H1 (cell line): ENCODE results near the gene CHTF18. TPM values are rescaled to one million over a fixed set of nuclear protein-coding genes. Genes with fewer than 3 reads are reported as not detected.

Experiments used
- CTCF ChIA-PET: fragments of 300-600 bp; sonication (Branson Sonifier 250); formaldehyde crosslinking; loops from one replicate; lab custom pipeline; 2021; ENCODE audit not compliant: partially characterized antibody; lab: Charles Lee
- POLR2A ChIA-PET: fragments of 300-600 bp; sonication (Branson Sonifier 250); formaldehyde crosslinking; loops from one replicate; lab custom pipeline; 2021; ENCODE audit warnings: inconsistent platforms; ENCODE audit not compliant: partially characterized antibody; lab: Charles Lee
- DNase-seq, 2 experiments: peaks; one replicate each; pipeline versions ENCODE4 v3.0.0 to v3.0.0-alpha.2; 2010 to 2022; ENCODE audit warnings: low spot score in 2 of 2, low read depth in 1 of 2, mixed read lengths in 1 of 2
- FAIRE-seq: peaks from 2 replicates; lab custom pipeline; 2011; peaks lifted over from hg19 to GRCh38; lab: Jason Lieb, UNC
- H2AFZ ChIP-seq: 2 replicates; pipeline ENCODE4 v1.8.1; 2012; ENCODE audit warnings: low read length, inconsistent platforms
- H2AK5ac ChIP-seq: 2 replicates; pipeline ENCODE4 v1.6.1; 2013; ENCODE audit warnings: low read depth, low read length
- H2BK120ac ChIP-seq: replicated peaks from 2 replicates; pipeline ENCODE3; 2013; ENCODE audit warnings: low read depth, low read length, inconsistent platforms
- H2BK12ac ChIP-seq: 2 replicates; pipeline ENCODE4 v1.6.1; 2013; ENCODE audit warnings: low read depth, low read length
- H2BK15ac ChIP-seq: 2 replicates; pipeline ENCODE4 v1.6.1; 2013; ENCODE audit warnings: low read length
- H2BK20ac ChIP-seq: 2 replicates; pipeline ENCODE4 v1.6.1; 2013; ENCODE audit warnings: low read length
- H2BK5ac ChIP-seq: 2 replicates; pipeline ENCODE4 v1.6.1; 2013; ENCODE audit warnings: low read depth, low read length
- H3K14ac ChIP-seq: 2 replicates; pipeline ENCODE4 v1.6.1; 2013; ENCODE audit warnings: inconsistent platforms; ENCODE audit not compliant: insufficient read length
- H3K18ac ChIP-seq: 2 replicates; pipeline ENCODE4 v1.6.1; 2013; ENCODE audit warnings: low read length; ENCODE audit errors: extremely low read depth
- H3K23ac ChIP-seq: 2 replicates; pipeline ENCODE4 v1.6.1; 2013; ENCODE audit warnings: inconsistent platforms; ENCODE audit not compliant: insufficient read length
- H3K23me2 ChIP-seq: 2 replicates; pipeline ENCODE4 v1.6.1; 2013; ENCODE audit warnings: low read depth, low read length
- H3K27ac ChIP-seq: 2 replicates; pipeline ENCODE4 v1.6.1; 2011; ENCODE audit warnings: low read depth, low read length, inconsistent platforms
- H3K27me3 ChIP-seq, 4 experiments: replicated peaks in 1 of 4; 1 replicate in 1 of 4; 2 replicates in 3 of 4; pipeline versions ENCODE4 v1.6.1 to v1.8.1; 2011 to 2013; ENCODE audit warnings: low read length in 3 of 4, mild to moderate bottlenecking in 3 of 4, inconsistent platforms in 2 of 4, mixed read lengths in 2 of 4, moderate library complexity in 1 of 4; ENCODE audit not compliant: control insufficient read depth in 3 of 4, insufficient read depth in 3 of 4; ENCODE audit errors: extremely low read depth in 1 of 4
- H3K36me3 ChIP-seq, 4 experiments: 2 replicates each; pipeline versions ENCODE4 v1.6.1 to v1.8.1; 2011 to 2013; ENCODE audit warnings: mild to moderate bottlenecking in 4 of 4, low read length in 3 of 4, moderate library complexity in 2 of 4, control low read depth in 1 of 4, inconsistent platforms in 1 of 4; ENCODE audit not compliant: insufficient read depth in 4 of 4, control insufficient read depth in 2 of 4
- H3K4ac ChIP-seq: replicated peaks from 2 replicates; pipeline ENCODE3; 2013; ENCODE audit warnings: low read length, low read depth, mixed read lengths, inconsistent platforms; ENCODE audit not compliant: insufficient read length
- H3K4me1 ChIP-seq, 4 experiments: replicated peaks in 1 of 4; 1 replicate in 1 of 4; 2 replicates in 3 of 4; pipeline versions ENCODE4 v1.6.1 to v1.8.1; 2011 to 2013; ENCODE audit warnings: low read length in 3 of 4, inconsistent platforms in 2 of 4, mixed read lengths in 1 of 4; ENCODE audit not compliant: insufficient read depth in 4 of 4, control insufficient read depth in 3 of 4
- H3K4me2 ChIP-seq, 2 experiments: 2 replicates each; pipeline versions ENCODE4 v1.6.1 to v1.8.1; 2011 to 2013; ENCODE audit warnings: low read depth in 2 of 2, low read length in 2 of 2, control low read depth in 1 of 2, inconsistent platforms in 1 of 2, mild to moderate bottlenecking in 1 of 2; ENCODE audit not compliant: insufficient read depth in 1 of 2
- H3K4me3 ChIP-seq, 4 experiments: fragments of 200-600, 300-600 bp in 1 of 4; sonication (generic), shearing (Covaris generic), sonication (Bioruptor Twin) in 1 of 4; 2 replicates each; pipeline versions ENCODE4 v1.5.1 to v1.8.1; 2011 to 2016; ENCODE audit warnings: low read length in 4 of 4, low read depth in 3 of 4, control low read depth in 2 of 4, inconsistent platforms in 2 of 4, mild to moderate bottlenecking in 2 of 4, mixed read lengths in 1 of 4, moderate library complexity in 1 of 4; ENCODE audit not compliant: insufficient read depth in 2 of 4; ENCODE audit errors: extremely low read depth in 1 of 4
- H3K56ac ChIP-seq: replicated peaks from 2 replicates; pipeline ENCODE3; 2013; ENCODE audit warnings: low read depth, mild to moderate bottlenecking, mixed read lengths, low read length, inconsistent platforms; ENCODE audit not compliant: insufficient read length
- H3K79me1 ChIP-seq: 2 replicates; pipeline ENCODE4 v1.6.1; 2013; ENCODE audit warnings: low read depth, low read length, control low read depth
- H3K79me2 ChIP-seq, 2 experiments: 2 replicates each; pipeline versions ENCODE4 v1.6.1 to v1.8.1; 2012 to 2013; ENCODE audit warnings: low read length in 2 of 2, mild to moderate bottlenecking in 2 of 2, inconsistent platforms in 1 of 2; ENCODE audit not compliant: insufficient read depth in 2 of 2, control insufficient read depth in 1 of 2
- H3K9ac ChIP-seq, 4 experiments: replicated peaks in 1 of 4; 1 replicate in 1 of 4; 2 replicates in 3 of 4; pipeline versions ENCODE4 v1.6.1 to v1.8.1; 2011 to 2013; ENCODE audit warnings: low read depth in 3 of 4, low read length in 3 of 4, control low read depth in 2 of 4, mild to moderate bottlenecking in 2 of 4, moderate library complexity in 2 of 4, inconsistent platforms in 1 of 4; ENCODE audit errors: extremely low read depth in 1 of 4
- H3K9me3 ChIP-seq, 2 experiments: 2 replicates each; pipeline versions ENCODE4 v1.6.1 to v1.8.1; 2012 to 2013; ENCODE audit warnings: mild to moderate bottlenecking in 2 of 2, moderate library complexity in 2 of 2, control low read depth in 1 of 2, inconsistent platforms in 1 of 2, low read depth in 1 of 2, low read length in 1 of 2, mixed read lengths in 1 of 2; ENCODE audit not compliant: insufficient read depth in 2 of 2
- H4K20me1 ChIP-seq, 2 experiments: replicated peaks in 1 of 2; 2 replicates each; pipeline versions ENCODE3 to v1.8.1; 2011 to 2013; ENCODE audit warnings: inconsistent platforms in 2 of 2, low read length in 2 of 2, mild to moderate bottlenecking in 1 of 2; ENCODE audit not compliant: insufficient read depth in 2 of 2, control insufficient read depth in 1 of 2
- H4K5ac ChIP-seq: 2 replicates; pipeline ENCODE4 v1.6.1; 2013; ENCODE audit warnings: low read length, low read depth, mixed read lengths, inconsistent platforms; ENCODE audit not compliant: insufficient read length
- H4K8ac ChIP-seq: 2 replicates; pipeline ENCODE4 v1.8.0; 2013; ENCODE audit warnings: mild to moderate bottlenecking, moderate library complexity, low read length, inconsistent platforms; ENCODE audit not compliant: insufficient read depth; ENCODE audit errors: extremely low read depth
- H4K91ac ChIP-seq: replicated peaks from 2 replicates; pipeline ENCODE3; 2013; ENCODE audit warnings: low read length, mixed read lengths, inconsistent platforms; ENCODE audit not compliant: insufficient read length
- ATF2 ChIP-seq: IDR thresholded peaks from 2 replicates; pipeline ENCODE4 v1.6.1; 2012; ENCODE audit warnings: low read length, inconsistent platforms
- CREB1 ChIP-seq: IDR thresholded peaks from 2 replicates; pipeline ENCODE4 v1.6.1; 2012; ENCODE audit warnings: inconsistent platforms
- JUND ChIP-seq: IDR thresholded peaks from 2 replicates; pipeline ENCODE4 v1.6.1; 2011; ENCODE audit warnings: mild to moderate bottlenecking, improper control_type of control experiment, low read length
- MAFK ChIP-seq: IDR thresholded peaks from 2 replicates; pipeline ENCODE4 v1.6.1; 2012; ENCODE audit warnings: low read depth, mild to moderate bottlenecking, improper control_type of control experiment, low read length
- PHF8 ChIP-seq: fragments of 200-600 bp; sonication (generic); conservative IDR thresholded peaks from 2 replicates; pipeline ENCODE4 v1.7.1; 2012; ENCODE audit warnings: low read depth, mild to moderate bottlenecking, inconsistent platforms, low read length, moderate library complexity
- POLR2A ChIP-seq, 2 experiments: IDR thresholded peaks; 1 replicate in 1 of 2; 2 replicates in 1 of 2; pipeline ENCODE4 v1.6.1; 2011; ENCODE audit warnings: low read depth in 2 of 2, low read length in 2 of 2, mild to moderate bottlenecking in 2 of 2; ENCODE audit errors: control extremely low read depth in 1 of 2
- POU5F1 ChIP-seq: IDR thresholded peaks from 2 replicates; pipeline ENCODE4 v1.6.1; 2011; ENCODE audit warnings: low read depth, mild to moderate bottlenecking, low read length, moderate library complexity
- SIN3A ChIP-seq, 2 experiments: IDR thresholded peaks in 1 of 2; conservative IDR thresholded peaks in 1 of 2; 2 replicates each; pipeline ENCODE4 v1.6.1; 2011 to 2012; ENCODE audit warnings: low read length in 2 of 2, improper control_type of control experiment in 1 of 2, low read depth in 1 of 2, mild to moderate bottlenecking in 1 of 2
- WGBS, 2 experiments: shearing (Covaris generic) in 1 of 2; methylation state at CpG; one replicate each; pipeline versions ENCODE4 v1.1.6 to v1.1.7; 2013 to 2015; ENCODE audit warnings: low lambda C conversion rate in 2 of 2, mixed read lengths in 2 of 2, inconsistent platforms in 1 of 2, low coverage in 1 of 2, missing lambda C conversion rate in 1 of 2; ENCODE audit not compliant: insufficient replicate concordance in 2 of 2, insufficient coverage in 1 of 2, insufficient read length in 1 of 2; ENCODE audit errors: extremely low coverage in 1 of 2, missing lambda C conversion rate in 1 of 2; 5-methylcytosine and 5-hydroxymethylcytosine counted together
- polyA plus RNA-seq, 7 experiments: library from polyadenylated mRNA; depleted of rRNA in 3 of 7; stranded (reverse) in 5 of 7; unstranded in 2 of 7; fragments of >200 nt in 5 of 7; fragments of 200-250 nt in 2 of 7; gene quantifications; 1 replicate in 5 of 7; 2 replicates in 1 of 7; 4 replicates in 1 of 7; pipeline versions ENCODE4 v1.2.1 to v1.2.3, GENCODE V29; 2011 to 2013; ENCODE audit warnings: missing spikeins in 2 of 7, mixed read lengths in 2 of 7
- total RNA-seq: library from RNA; stranded (reverse); fragmentation: NEBNext Ultra II Directional; extraction: Animal tissue kit (Norgen Biotek cat#: 25700); gene quantifications from 2 replicates; pipeline ENCODE4 v1.2.1, GENCODE V29; 2021

The CHTF18 gene
- total and polyA plus RNA-seq, 2 of the 8 experiments (the other 6 are each of a cell fraction or from before 2014, with no cell fraction given) = 75.3 to 104 TPM

- Histone ChIP-seq H2BK20ac (no peak overlapping the region), H3K4me3 (no peak overlapping the region), H3K56ac (no peak overlapping the region), H3K23ac (no peak overlapping the region), H3K79me1 (no peaks in the 10 kb centered on the region), H2BK12ac (no peak overlapping the region), H4K91ac (no peak overlapping the region), H3K27me3 (no peaks in the 10 kb centered on the region), H4K8ac (no peak overlapping the region), H2AK5ac (no peak overlapping the region), H3K79me2 (no peaks in the 10 kb centered on the region), H4K20me1 (no peaks in the 10 kb centered on the region), H2BK5ac (no peak overlapping the region), H3K27ac (no peak overlapping the region), H2BK120ac (no peak overlapping the region), H3K9me3 (no peaks in the 10 kb centered on the region), H2BK15ac (0 out of 2 replicates have a peak overlapping the region, but pooled peaks have one; percentile 61), H3K4ac (no peak overlapping the region)
- DNase-seq (no peak), FAIRE-seq (no peak)
- 97% methylated on average over 29 of the region's 29 CpGs; no CpG with 5 or more reads in 1 of the 2 experiments for WGBS, 2 experiments
- ChIA-PET POLR2A (interaction anchor here (1.1 kb wide), 1 partner anchor 45 kb away, joined by 3 read pairs; no protein-coding TSS in a partner anchor), CTCF (interaction anchor here (0.7 to 1.7 kb wide), 6 partner anchors 9 to 50 kb away, joined by 3 to 7 read pairs (median 3); partner anchors contain the start of genes CHTF18 and RPUSD1)
- TF ChIP-seq POLR2A (IDR thresholded peaks at IDR 0.05; ENCODE audit: control extremely low read depth in 1 of 2, low read depth in 2 of 2, low read length in 2 of 2) (no peak), MAFK (no peak), CREB1 (no peak), SIN3A (conservative IDR thresholded peaks at IDR 0.05 in 1 of 2, IDR thresholded peaks at IDR 0.05 in 1 of 2; ENCODE audit: low read depth in 1 of 2, low read length in 2 of 2) (no peak), ATF2 (no peak), PHF8 (no peak), JUND (no peak), POU5F1 (no peak)
- TF ChIP-seq, all 59 proteins: peak for 0
- no peak overlapping the region for H2AFZ ChIP-seq
- H4K5ac ChIP-seq = no peak overlapping the region
- peaks cover 0 to 9% (median 6%) of the 10 kb centered on the region in 4 experiments; a peak in 5 of 7 replicates for H3K4me1 ChIP-seq
- H3K23me2 ChIP-seq = no peaks in the 10 kb centered on the region; the same call in 1 of the 2 replicates
- no peak overlapping the region for H3K9ac ChIP-seq
- no peaks in the 10 kb centered on the region for H3K36me3 ChIP-seq
- no peak overlapping the region for H3K14ac ChIP-seq
- H3K4me2 ChIP-seq = no peak overlapping the region
- H3K18ac ChIP-seq = no peak overlapping the region
These were observed 22.9 kb upstream of the CHTF18 start for GRCh38 chr16:765488-765865.
